ENCODE measurements around the gene CCDC106.

Gene CCDC106

GRCh38 chr19:55622242-55622969, 25.6 kb upstream of the CCDC106 start:
- no peaks in the 10 kb centered on the region for H3K4me1 ChIP-seq (ENCODE audit: low read length)
- no peak overlapping the region for H3K27ac ChIP-seq (ENCODE audit: low read length)
- 0 out of 2 replicates have a peak, but pooled peaks cover 9% of the 10 kb centered on the region for H3F3A ChIP-seq (ENCODE audit: insufficient read depth, low read length)
- no peak overlapping the region for H3K4me2 ChIP-seq (ENCODE audit: low read depth, low read length)
- no peak overlapping the region for H2AFZ ChIP-seq (ENCODE audit: low read length)
- H3K27me3 ChIP-seq (replicated peaks; ENCODE audit: insufficient read depth, low read length): peaks cover 8% of the 10 kb centered on the region; the same call in 1 of the 2 replicates
- TF ChIP-seq, protein P1, sequence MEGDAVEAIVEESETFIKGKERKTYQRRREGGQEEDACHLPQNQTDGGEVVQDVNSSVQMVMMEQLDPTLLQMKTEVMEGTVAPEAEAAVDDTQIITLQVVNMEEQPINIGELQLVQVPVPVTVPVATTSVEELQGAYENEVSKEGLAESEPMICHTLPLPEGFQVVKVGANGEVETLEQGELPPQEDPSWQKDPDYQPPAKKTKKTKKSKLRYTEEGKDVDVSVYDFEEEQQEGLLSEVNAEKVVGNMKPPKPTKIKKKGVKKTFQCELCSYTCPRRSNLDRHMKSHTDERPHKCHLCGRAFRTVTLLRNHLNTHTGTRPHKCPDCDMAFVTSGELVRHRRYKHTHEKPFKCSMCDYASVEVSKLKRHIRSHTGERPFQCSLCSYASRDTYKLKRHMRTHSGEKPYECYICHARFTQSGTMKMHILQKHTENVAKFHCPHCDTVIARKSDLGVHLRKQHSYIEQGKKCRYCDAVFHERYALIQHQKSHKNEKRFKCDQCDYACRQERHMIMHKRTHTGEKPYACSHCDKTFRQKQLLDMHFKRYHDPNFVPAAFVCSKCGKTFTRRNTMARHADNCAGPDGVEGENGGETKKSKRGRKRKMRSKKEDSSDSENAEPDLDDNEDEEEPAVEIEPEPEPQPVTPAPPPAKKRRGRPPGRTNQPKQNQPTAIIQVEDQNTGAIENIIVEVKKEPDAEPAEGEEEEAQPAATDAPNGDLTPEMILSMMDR (IDR thresholded peaks at IDR 0.05; ENCODE audit: low read length): no peak
- DNase-seq: no peak
- H3K36me3 ChIP-seq (replicated peaks; ENCODE audit: insufficient read depth, low read length): no peaks in the 10 kb centered on the region
- no peak overlapping the region for H3K9ac ChIP-seq (ENCODE audit: low read length)
- no peaks in the 10 kb centered on the region; the same call in 1 of the 2 replicates for H3K79me2 ChIP-seq (ENCODE audit: low read length)
- no peaks in the 10 kb centered on the region for H3K9me3 ChIP-seq (replicated peaks; ENCODE audit: insufficient read depth, low read length)
- H3K9me2 ChIP-seq (replicated peaks; ENCODE audit: insufficient read depth, low read length): no peaks in the 10 kb centered on the region
- no peaks in the 10 kb centered on the region for H4K20me1 ChIP-seq (ENCODE audit: insufficient read depth, low read length)
- no peak overlapping the region for H3K4me3 ChIP-seq (ENCODE audit: low read length)

- Histone ChIP-seq H3K36me3 (replicated peaks; ENCODE audit: insufficient read depth, low read length) (no peaks in the 10 kb centered on the region), H3K9me2 (replicated peaks; ENCODE audit: insufficient read depth, low read length) (no peaks in the 10 kb centered on the region), H3K4me3 (ENCODE audit: low read length) (no peak overlapping the region), H3K27me3 (replicated peaks; ENCODE audit: insufficient read depth, low read length) (peaks cover 8% of the 10 kb centered on the region; the same call in 1 of the 2 replicates), H3K27ac (ENCODE audit: low read length) (no peak overlapping the region), H3K9me3 (replicated peaks; ENCODE audit: insufficient read depth, low read length) (no peaks in the 10 kb centered on the region), H3K9ac (ENCODE audit: low read length) (no peak overlapping the region), H4K20me1 (ENCODE audit: insufficient read depth, low read length) (no peaks in the 10 kb centered on the region), H3F3A (ENCODE audit: insufficient read depth, low read length) (0 out of 2 replicates have a peak, but pooled peaks cover 9% of the 10 kb centered on the region), H2AFZ (ENCODE audit: low read length) (no peak overlapping the region), H3K79me2 (ENCODE audit: low read length) (no peaks in the 10 kb centered on the region; the same call in 1 of the 2 replicates), H3K4me2 (ENCODE audit: low read depth, low read length) (no peak overlapping the region), H3K4me1 (ENCODE audit: low read length) (no peaks in the 10 kb centered on the region)
- no peak for TF ChIP-seq EZH2 (optimal IDR thresholded peaks at IDR 0.05; ENCODE audit: low read depth, low read length)
- TF ChIP-seq, protein P1 (IDR thresholded peaks at IDR 0.05; ENCODE audit: low read length): no peak
- no peak for TF ChIP-seq EZH2phosphoT487 (IDR thresholded peaks at IDR 0.05; ENCODE audit: low read length)
- no peak for DNase-seq
These were observed 24.9 kb upstream of the CCDC106 start for GRCh38 chr19:55623130-55623529.

GRCh38 chr19:55623561-55623960, 24.5 kb upstream of the CCDC106 start:
- Histone ChIP-seq H3K27me3 (replicated peaks; ENCODE audit: insufficient read depth, low read length) (peaks cover 10% of the 10 kb centered on the region; the same call in 1 of the 2 replicates), H3F3A (ENCODE audit: insufficient read depth, low read length) (0 out of 2 replicates have a peak, but pooled peaks cover 9% of the 10 kb centered on the region), H3K4me2 (ENCODE audit: low read depth, low read length) (no peak overlapping the region), H2AFZ (ENCODE audit: low read length) (no peak overlapping the region), H3K36me3 (replicated peaks; ENCODE audit: insufficient read depth, low read length) (no peaks in the 10 kb centered on the region), H3K4me1 (ENCODE audit: low read length) (no peaks in the 10 kb centered on the region), H3K9me3 (replicated peaks; ENCODE audit: insufficient read depth, low read length) (no peaks in the 10 kb centered on the region), H3K79me2 (ENCODE audit: low read length) (no peaks in the 10 kb centered on the region; the same call in 1 of the 2 replicates), H3K27ac (ENCODE audit: low read length) (no peak overlapping the region), H3K9ac (ENCODE audit: low read length) (no peak overlapping the region), H4K20me1 (ENCODE audit: insufficient read depth, low read length) (no peaks in the 10 kb centered on the region), H3K9me2 (replicated peaks; ENCODE audit: insufficient read depth, low read length) (no peaks in the 10 kb centered on the region), H3K4me3 (ENCODE audit: low read length) (no peak overlapping the region; the same call in 1 of the 2 replicates)
- DNase-seq: no peak
- TF ChIP-seq, protein P1 (IDR thresholded peaks at IDR 0.05; ENCODE audit: low read length): no peak
- TF ChIP-seq EZH2 (optimal IDR thresholded peaks at IDR 0.05; ENCODE audit: low read depth, low read length): no peak
- TF ChIP-seq EZH2phosphoT487 (IDR thresholded peaks at IDR 0.05; ENCODE audit: low read length): no peak

Data from MM.1S (cell line).